HG03378 (cell line): ENCODE results near the gene DAP.
"Not testable (repeated sequence)": the region's sequence is repeated elsewhere in the genome, so short reads cannot be mapped to it uniquely, and the experiment has no call there.

Experiments used
- ATAC-seq: cut with Tn5 transposase; IDR thresholded peaks from one replicate; pipeline ENCODE4 v1.9.1; 2021; ENCODE audit warnings: mild to moderate bottlenecking, moderate library complexity; ENCODE audit not compliant: unreplicated experiment

DAP gene

GRCh38 chr5:10735569-10736276 is 25.3 kb downstream of the DAP start:
- peak; percentile 80 for ATAC-seq

GRCh38 chr5:10734832-10735523 is 26.1 kb downstream of the DAP start:
- ATAC-seq: no peak

- no peak for ATAC-seq
Observed at GRCh38 chr5:10734037-10734709, 26.9 kb downstream of the DAP start.

- ATAC-seq: no peak
Observed at GRCh38 chr5:10733426-10733825, 27.6 kb downstream of the DAP start.

GRCh38 chr5:10731913-10732312 is 29.1 kb downstream of the DAP start:
- no peak for ATAC-seq

GRCh38 chr5:10730043-10730351 is 31.0 kb downstream of the DAP start:
- no peak for ATAC-seq

GRCh38 chr5:10729320-10730042 is 31.6 kb downstream of the DAP start:
- ATAC-seq: no peak

- ATAC-seq: no peak
Observed at GRCh38 chr5:10728679-10729078, 32.4 kb downstream of the DAP start.

GRCh38 chr5:10727861-10728260 is 33.2 kb downstream of the DAP start:
- ATAC-seq: no peak

GRCh38 chr5:10726913-10727517 is 34.0 kb downstream of the DAP start:
- ATAC-seq: peak; percentile 97

GRCh38 chr5:10726179-10726912 is 34.7 kb downstream of the DAP start:
- ATAC-seq: peak; percentile 22

- ATAC-seq: no peak
Observed at GRCh38 chr5:10725636-10726035, 35.4 kb downstream of the DAP start.

GRCh38 chr5:10724781-10725507 is 36.1 kb downstream of the DAP start:
- ATAC-seq: no peak

- ATAC-seq: no peak
Observed at GRCh38 chr5:10723514-10723913, 37.5 kb downstream of the DAP start.

- ATAC-seq: not testable (repeated sequence)
Observed at GRCh38 chr5:10720766-10721165, 40.3 kb downstream of the DAP start.

- no peak for ATAC-seq
Observed at GRCh38 chr5:10719965-10720364, 41.1 kb downstream of the DAP start.

- not testable (repeated sequence) for ATAC-seq
Observed at GRCh38 chr5:10718617-10719016, 42.4 kb downstream of the DAP start.

GRCh38 chr5:10716825-10717224 is 44.2 kb downstream of the DAP start:
- ATAC-seq: not testable (repeated sequence)

- no peak for ATAC-seq
Observed at GRCh38 chr5:10715605-10716290, 45.3 kb downstream of the DAP start.
